NCI-H2196 (cell line): ENCODE results near the gene FCHSD1.
A peak's percentile ranks its signal among the peaks of the same experiment; 100 is the strongest.
"Not testable (repeated sequence)": the region's sequence is repeated elsewhere in the genome, so short reads cannot be mapped to it uniquely, and the experiment has no call there.

Source experiments
- DNase-seq: peaks from one replicate; lab custom pipeline; 2025; ENCODE audit not compliant: unreplicated experiment; lab: John Stamatoyannopoulos, UW

The FCHSD1 gene

GRCh38 chr5:141618030-141618803 lies 33.0 kb downstream of the FCHSD1 start:
- peak; percentile 59 for DNase-seq

- no peak for DNase-seq
Observed at GRCh38 chr5:141617682-141618029, 33.6 kb downstream of the FCHSD1 start.

- no peak for DNase-seq
Observed at GRCh38 chr5:141617128-141617527, 34.1 kb downstream of the FCHSD1 start.

- no peak for DNase-seq
Observed at GRCh38 chr5:141615991-141616720, 35.1 kb downstream of the FCHSD1 start.

- DNase-seq = no peak
Observed at GRCh38 chr5:141613344-141613743, 37.9 kb downstream of the FCHSD1 start.

- DNase-seq = no peak
Observed at GRCh38 chr5:141611289-141611688, 39.9 kb downstream of the FCHSD1 start.

- DNase-seq = not testable (repeated sequence)
Observed at GRCh38 chr5:141609921-141610320, 41.3 kb downstream of the FCHSD1 start.

- no peak for DNase-seq
Observed at GRCh38 chr5:141609044-141609443, 42.2 kb downstream of the FCHSD1 start.

- no peak for DNase-seq
Observed at GRCh38 chr5:141608557-141608956, 42.7 kb downstream of the FCHSD1 start.

GRCh38 chr5:141608046-141608445 lies 43.2 kb downstream of the FCHSD1 start:
- DNase-seq = no peak

GRCh38 chr5:141605523-141606277 lies 45.5 kb downstream of the FCHSD1 start:
- no peak for DNase-seq

- peak; percentile 17 for DNase-seq
Observed at GRCh38 chr5:141603923-141604717, 47.1 kb downstream of the FCHSD1 start.

- no peak for DNase-seq
Observed at GRCh38 chr5:141602606-141603005, 48.6 kb downstream of the FCHSD1 start.

GRCh38 chr5:141598391-141599345 lies 52.5 kb downstream of the FCHSD1 start:
- DNase-seq = no peak

- no peak for DNase-seq
Observed at GRCh38 chr5:141597814-141598213, 53.4 kb downstream of the FCHSD1 start.

- DNase-seq = no peak
Observed at GRCh38 chr5:141597394-141597793, 53.8 kb downstream of the FCHSD1 start.

- no peak for DNase-seq
Observed at GRCh38 chr5:141596867-141597266, 54.4 kb downstream of the FCHSD1 start.

GRCh38 chr5:141590127-141590526 lies 61.1 kb downstream of the FCHSD1 start:
- no peak for DNase-seq
